HCT116 (cell line): ENCODE data around the gene KYAT1. TPM values are rescaled to one million over a fixed set of nuclear protein-coding genes. Genes with fewer than 3 reads are reported as not detected.
A peak's percentile ranks its signal among the peaks of the same experiment; 100 is the strongest.

Source experiments
- ATAC-seq: fragments of 200-7000 bp; cut with Tn5 transposase; 2 replicates; pipeline ENCODE4 v1.9.1; 2020; ENCODE audit warnings: mild to moderate bottlenecking, moderate library complexity
- BruUV-seq: library from RNA; stranded (reverse); fragments of 400-500 nt; replicated peaks from 2 replicates; lab custom pipeline; 2021; lab: Mats Ljungman, UMichigan
- CTCF ChIA-PET: fragments of 300-600 bp; sonication (Branson Sonifier 250); formaldehyde crosslinking; loops from one replicate; lab custom pipeline; 2021; ENCODE audit warnings: antibody characterized with exemption; lab: Charles Lee
- POLR2A ChIA-PET: fragments of 300-600, 350-600 bp; sonication (Branson Sonifier 250); formaldehyde crosslinking; loops from one replicate; lab custom pipeline; 2021; ENCODE audit warnings: antibody characterized with exemption; lab: Charles Lee
- RAD21 ChIA-PET, 2 experiments: fragments of 300-600 bp; sonication (Branson Sonifier 250); formaldehyde crosslinking; loops; one replicate each; lab custom pipeline; 2023; ENCODE audit warnings: low total read pairs in 2 of 2; ENCODE audit not compliant: uncharacterized antibody in 2 of 2, unreplicated experiment in 2 of 2, low non-redundant PET in 1 of 2; lab: Charles Lee
- DNase-seq: peaks from one replicate; pipeline ENCODE4 v3.0.0-alpha.2; 2010; ENCODE audit warnings: low read depth, low spot score
- H2AFZ ChIP-seq: fragments of 200-600 bp; shearing (Covaris generic), sonication (generic); 2 replicates; pipeline ENCODE4 v1.6.1; 2017; ENCODE audit warnings: low read depth, mixed run types, mixed read lengths, antibody characterized with exemption, low read length; ENCODE audit not compliant: poor library complexity, severe bottlenecking
- H3K27ac ChIP-seq: 2 replicates; pipeline ENCODE4 v1.5.1; 2012; ENCODE audit warnings: low read depth, low read length
- H3K27me3 ChIP-seq: fragments of 200-600 bp; sonication (generic); 2 replicates; pipeline ENCODE4 v1.6.1; 2016; ENCODE audit warnings: mixed run types, low read length, mixed read lengths; ENCODE audit not compliant: insufficient read depth
- H3K36me3 ChIP-seq, 2 experiments: fragments of 200-500 bp in 1 of 2; fragments of 200-600 bp in 1 of 2; sonication (Bioruptor generic) in 1 of 2; sonication (generic) in 1 of 2; 2 replicates each; pipeline versions ENCODE4 v1.5.1 to v1.6.1; 2014 to 2016; ENCODE audit warnings: low read length in 2 of 2, inconsistent platforms in 1 of 2, mixed read lengths in 1 of 2, mixed run types in 1 of 2; ENCODE audit not compliant: insufficient read depth in 2 of 2, control insufficient read depth in 1 of 2
- H3K4me1 ChIP-seq, 2 experiments: fragments of 200-600 bp in 1 of 2; sonication (generic) in 1 of 2; 2 replicates each; pipeline versions ENCODE4 v1.5.1 to v1.6.1; 2012 to 2017; ENCODE audit warnings: low read length in 2 of 2, inconsistent platforms in 1 of 2, mild to moderate bottlenecking in 1 of 2, mixed read lengths in 1 of 2, mixed run types in 1 of 2, moderate library complexity in 1 of 2; ENCODE audit not compliant: insufficient read depth in 2 of 2, control insufficient read depth in 1 of 2
- H3K4me2 ChIP-seq: fragments of 200-600 bp; sonication (generic); 2 replicates; pipeline ENCODE4 v1.6.1; 2017; ENCODE audit warnings: mixed run types, low read length, mixed read lengths
- H3K4me3 ChIP-seq, 2 experiments: fragments of 200-600 bp in 1 of 2; sonication (generic) in 1 of 2; replicated peaks in 1 of 2; 2 replicates each; pipeline ENCODE4 v1.5.1; 2011 to 2016; ENCODE audit warnings: low read length in 2 of 2, control low read depth in 1 of 2, low read depth in 1 of 2, mild to moderate bottlenecking in 1 of 2, mixed read lengths in 1 of 2, mixed run types in 1 of 2
- H3K79me2 ChIP-seq: fragments of 200-600 bp; sonication (generic); 2 replicates; pipeline ENCODE4 v1.6.1; 2017; ENCODE audit warnings: mild to moderate bottlenecking, mixed run types, low read length, moderate library complexity, mixed read lengths; ENCODE audit not compliant: insufficient read depth
- H3K9ac ChIP-seq: fragments of 200-600 bp; sonication (generic); 2 replicates; pipeline ENCODE4 v1.6.1; 2016; ENCODE audit warnings: low read length, mixed read lengths
- H3K9me2 ChIP-seq: fragments of 200-600 bp; sonication (generic), shearing (Covaris generic); 2 replicates; pipeline ENCODE4 v1.6.1; 2017; ENCODE audit warnings: mixed run types, mild to moderate bottlenecking, moderate library complexity; ENCODE audit not compliant: insufficient read depth
- H3K9me3 ChIP-seq, 2 experiments: fragments of 200-500 bp in 1 of 2; fragments of 200-600 bp in 1 of 2; sonication (Bioruptor generic) in 1 of 2; sonication (generic) in 1 of 2; 2 replicates each; pipeline ENCODE4 v1.6.1; 2014 to 2017; ENCODE audit warnings: low read length in 2 of 2, mixed read lengths in 2 of 2, inconsistent platforms in 1 of 2, low read depth in 1 of 2, mild to moderate bottlenecking in 1 of 2, mixed run types in 1 of 2, moderate library complexity in 1 of 2; ENCODE audit not compliant: control insufficient read depth in 1 of 2, insufficient read depth in 1 of 2
- H4K20me1 ChIP-seq: fragments of 200-600 bp; sonication (generic), shearing (Covaris generic); 2 replicates; pipeline ENCODE4 v1.6.1; 2017; ENCODE audit warnings: mixed run types, mild to moderate bottlenecking, moderate library complexity; ENCODE audit not compliant: insufficient read depth
- EGR1 ChIP-seq: IDR thresholded peaks from 2 replicates; pipeline ENCODE4 v1.6.1; 2012; ENCODE audit warnings: low read depth
- POLR2AphosphoS5 ChIP-seq: IDR thresholded peaks from 2 replicates; pipeline ENCODE4 v1.6.1; 2011; ENCODE audit warnings: mild to moderate bottlenecking, low read depth, low read length, moderate library complexity
- SIN3A ChIP-seq: IDR thresholded peaks from 2 replicates; pipeline ENCODE4 v1.6.1; 2012; ENCODE audit warnings: low read depth
- intact Hi-C: fragments of 100-400 bp; cut with micrococcal nuclease; formaldehyde crosslinking; loops from 2 replicates; pipeline ENCODE4 v1.10.0; 2022
- total RNA-seq: library from RNA; stranded (reverse); gene quantifications from one replicate; pipeline ENCODE4 v1.2.1, GENCODE V29; 2021; ENCODE audit not compliant: unreplicated experiment
- TF ChIP-seq, protein P1 (sequence below): IDR thresholded peaks from 2 replicates; pipeline ENCODE4 v1.6.1; 2012; ENCODE audit warnings: low read depth
- TF ChIP-seq, protein P2 (sequence below): IDR thresholded peaks from 2 replicates; pipeline ENCODE4 v1.6.1; 2012
- TF ChIP-seq, protein P3 (sequence below): IDR thresholded peaks from 2 replicates; pipeline ENCODE4 v1.6.1; 2012

Gene KYAT1
- total RNA-seq, 1 experiment from 2014 or later = 10.1 TPM

GRCh38 chr9:128788445-128788844, 93.3 kb downstream of the KYAT1 start:
- H2AFZ ChIP-seq = no peak overlapping the region
- H3K4me2 ChIP-seq = peak overlapping the region; percentile 96
- DNase-seq = no peak
- TF ChIP-seq POLR2AphosphoS5 = no peak
- TF ChIP-seq, protein P1, sequence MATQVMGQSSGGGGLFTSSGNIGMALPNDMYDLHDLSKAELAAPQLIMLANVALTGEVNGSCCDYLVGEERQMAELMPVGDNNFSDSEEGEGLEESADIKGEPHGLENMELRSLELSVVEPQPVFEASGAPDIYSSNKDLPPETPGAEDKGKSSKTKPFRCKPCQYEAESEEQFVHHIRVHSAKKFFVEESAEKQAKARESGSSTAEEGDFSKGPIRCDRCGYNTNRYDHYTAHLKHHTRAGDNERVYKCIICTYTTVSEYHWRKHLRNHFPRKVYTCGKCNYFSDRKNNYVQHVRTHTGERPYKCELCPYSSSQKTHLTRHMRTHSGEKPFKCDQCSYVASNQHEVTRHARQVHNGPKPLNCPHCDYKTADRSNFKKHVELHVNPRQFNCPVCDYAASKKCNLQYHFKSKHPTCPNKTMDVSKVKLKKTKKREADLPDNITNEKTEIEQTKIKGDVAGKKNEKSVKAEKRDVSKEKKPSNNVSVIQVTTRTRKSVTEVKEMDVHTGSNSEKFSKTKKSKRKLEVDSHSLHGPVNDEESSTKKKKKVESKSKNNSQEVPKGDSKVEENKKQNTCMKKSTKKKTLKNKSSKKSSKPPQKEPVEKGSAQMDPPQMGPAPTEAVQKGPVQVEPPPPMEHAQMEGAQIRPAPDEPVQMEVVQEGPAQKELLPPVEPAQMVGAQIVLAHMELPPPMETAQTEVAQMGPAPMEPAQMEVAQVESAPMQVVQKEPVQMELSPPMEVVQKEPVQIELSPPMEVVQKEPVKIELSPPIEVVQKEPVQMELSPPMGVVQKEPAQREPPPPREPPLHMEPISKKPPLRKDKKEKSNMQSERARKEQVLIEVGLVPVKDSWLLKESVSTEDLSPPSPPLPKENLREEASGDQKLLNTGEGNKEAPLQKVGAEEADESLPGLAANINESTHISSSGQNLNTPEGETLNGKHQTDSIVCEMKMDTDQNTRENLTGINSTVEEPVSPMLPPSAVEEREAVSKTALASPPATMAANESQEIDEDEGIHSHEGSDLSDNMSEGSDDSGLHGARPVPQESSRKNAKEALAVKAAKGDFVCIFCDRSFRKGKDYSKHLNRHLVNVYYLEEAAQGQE = no peak
- TF ChIP-seq SIN3A = no peak
- TF ChIP-seq, protein P2, sequence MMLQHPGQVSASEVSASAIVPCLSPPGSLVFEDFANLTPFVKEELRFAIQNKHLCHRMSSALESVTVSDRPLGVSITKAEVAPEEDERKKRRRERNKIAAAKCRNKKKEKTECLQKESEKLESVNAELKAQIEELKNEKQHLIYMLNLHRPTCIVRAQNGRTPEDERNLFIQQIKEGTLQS = no peak
- TF ChIP-seq, protein P3, sequence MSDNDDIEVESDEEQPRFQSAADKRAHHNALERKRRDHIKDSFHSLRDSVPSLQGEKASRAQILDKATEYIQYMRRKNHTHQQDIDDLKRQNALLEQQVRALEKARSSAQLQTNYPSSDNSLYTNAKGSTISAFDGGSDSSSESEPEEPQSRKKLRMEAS = no peak
- no peak for TF ChIP-seq EGR1
- TF ChIP-seq, all 23 proteins: peak for 0
- ATAC-seq = no peak
- peaks cover 12 to 23% of the 10 kb centered on the region in 2 experiments; a peak in 3 of 4 replicates for H3K4me1 ChIP-seq
- ChIA-PET CTCF (interaction anchor here (1.7 to 1.9 kb wide), 2 partner anchors 29 to 86 kb away, joined by 4 to 9 read pairs; partner anchors contain the start of genes ENDOG and PKN3), RAD21 (no interaction called here), POLR2A (no interaction called here)
- H3K27ac ChIP-seq = no peak overlapping the region
- no peaks in the 10 kb centered on the region for H3K9me2 ChIP-seq
- no TSS peak for BruUV-seq
- peaks cover 0 to 2% of the 10 kb centered on the region in 2 experiments; a peak in 1 of 4 replicates for H3K9me3 ChIP-seq
- peaks cover 8 to 12% of the 10 kb centered on the region in 2 experiments; a peak in 3 of 4 replicates for H3K36me3 ChIP-seq
- peak overlapping the region; percentile 87 to 94 for H3K4me3 ChIP-seq
- intact Hi-C loops = no loop called here
- H3K79me2 ChIP-seq = peaks cover 14% of the 10 kb centered on the region
- peak overlapping the region; percentile 73 for H3K9ac ChIP-seq
- H4K20me1 ChIP-seq = no peaks in the 10 kb centered on the region
- H3K27me3 ChIP-seq = no peaks in the 10 kb centered on the region
